ENCODE measurements around the gene RERE.

DNA sequence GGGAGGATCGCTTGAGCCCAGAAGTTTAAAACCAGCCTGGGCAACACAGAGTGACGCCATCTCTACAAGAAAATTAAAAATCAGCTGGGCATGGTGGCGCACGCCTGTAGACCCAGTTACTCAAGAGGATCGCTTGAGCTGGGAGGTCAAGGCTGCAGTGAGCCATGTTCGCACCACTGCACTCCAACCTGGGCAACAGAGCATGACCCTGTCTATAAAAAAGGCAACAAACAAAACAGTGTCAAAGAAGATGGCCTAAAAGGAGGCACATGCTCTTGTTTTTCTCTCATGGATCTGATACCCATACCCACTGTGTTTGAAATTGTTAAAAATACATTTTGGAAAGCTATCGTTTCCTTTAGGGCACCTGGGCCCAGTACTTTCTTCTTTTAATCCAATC, 307.9 kb downstream of the RERE start:
- TF ChIP-seq, protein P1, sequence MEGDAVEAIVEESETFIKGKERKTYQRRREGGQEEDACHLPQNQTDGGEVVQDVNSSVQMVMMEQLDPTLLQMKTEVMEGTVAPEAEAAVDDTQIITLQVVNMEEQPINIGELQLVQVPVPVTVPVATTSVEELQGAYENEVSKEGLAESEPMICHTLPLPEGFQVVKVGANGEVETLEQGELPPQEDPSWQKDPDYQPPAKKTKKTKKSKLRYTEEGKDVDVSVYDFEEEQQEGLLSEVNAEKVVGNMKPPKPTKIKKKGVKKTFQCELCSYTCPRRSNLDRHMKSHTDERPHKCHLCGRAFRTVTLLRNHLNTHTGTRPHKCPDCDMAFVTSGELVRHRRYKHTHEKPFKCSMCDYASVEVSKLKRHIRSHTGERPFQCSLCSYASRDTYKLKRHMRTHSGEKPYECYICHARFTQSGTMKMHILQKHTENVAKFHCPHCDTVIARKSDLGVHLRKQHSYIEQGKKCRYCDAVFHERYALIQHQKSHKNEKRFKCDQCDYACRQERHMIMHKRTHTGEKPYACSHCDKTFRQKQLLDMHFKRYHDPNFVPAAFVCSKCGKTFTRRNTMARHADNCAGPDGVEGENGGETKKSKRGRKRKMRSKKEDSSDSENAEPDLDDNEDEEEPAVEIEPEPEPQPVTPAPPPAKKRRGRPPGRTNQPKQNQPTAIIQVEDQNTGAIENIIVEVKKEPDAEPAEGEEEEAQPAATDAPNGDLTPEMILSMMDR (IDR thresholded peaks at IDR 0.05): no peak
- no peak for TF ChIP-seq POLR2A (IDR thresholded peaks at IDR 0.05)

All from adrenal gland (tissue), 5 donors.